GM23248 (cell line): ENCODE measurements around the gene MRPL36.

ENCODE experiments used
- EZH2 ChIP-seq: fragments of 200-600 bp; sonication (generic); IDR thresholded peaks from 2 replicates; pipeline ENCODE4 v1.6.1; 2018; ENCODE audit warnings: antibody characterized with exemption, mild to moderate bottlenecking; ENCODE audit not compliant: insufficient read depth, poor library complexity, severe bottlenecking
- EZH2phosphoT487 ChIP-seq: fragments of 200-600 bp; sonication (generic); IDR thresholded peaks from 2 replicates; pipeline ENCODE4 v1.6.1; 2018; ENCODE audit warnings: antibody characterized with exemption, moderate library complexity, mild to moderate bottlenecking, low read depth; ENCODE audit not compliant: insufficient read depth

DNA sequence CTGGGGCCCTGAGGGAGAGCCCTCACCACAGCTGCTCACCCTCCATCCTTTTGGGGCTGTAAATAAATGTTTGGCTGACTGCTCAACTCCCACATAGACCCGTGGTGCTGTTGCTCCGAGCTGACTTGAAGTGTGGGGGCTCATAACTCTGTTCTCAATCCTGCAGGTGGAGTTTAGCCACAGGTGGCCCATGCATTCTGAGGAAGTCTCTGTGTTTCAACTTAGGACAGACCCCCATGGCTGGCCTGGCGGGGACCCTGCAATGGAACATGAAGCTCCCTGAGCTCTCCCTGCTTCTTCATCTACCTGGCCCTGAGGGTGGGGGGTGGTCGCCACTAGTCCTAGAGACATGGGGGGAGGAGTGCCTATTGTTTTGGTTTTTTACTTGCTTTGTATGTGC is 21.3 kb upstream of the MRPL36 start:
- TF ChIP-seq EZH2phosphoT487 (no peak), EZH2 (no peak)
